Activated T-helper 17 cell treated with anti-CD3 and anti-CD28 coated beads, Interleukin-2, amount 50 U/mL, for 72 hours (primary cell): Measurements from ENCODE around the gene AKR7A3. TPM values are rescaled to one million over a fixed set of nuclear protein-coding genes. Genes with fewer than 3 reads are reported as not detected.
"Not testable (repeated sequence)": the region's sequence is repeated elsewhere in the genome, so short reads cannot be mapped to it uniquely, and the experiment has no call there.

Experiments used
- ATAC-seq: fragments of 150-1000 bp; cut with Tn5 transposase; replicated peaks from 2 replicates; pipeline ENCODE4 v1.10.0; 2021; ENCODE audit warnings: mild to moderate bottlenecking, moderate library complexity
- H3K27ac Mint-ChIP-seq: one replicate; pipeline ENCODE4 v1.8.0; 2022; ENCODE audit warnings: mixed read lengths
- H3K27me3 Mint-ChIP-seq: one replicate; pipeline ENCODE4 v1.8.0; 2022; ENCODE audit warnings: mixed read lengths
- H3K36me3 Mint-ChIP-seq: one replicate; pipeline ENCODE4 v1.8.0; 2022; ENCODE audit warnings: low read depth, mild to moderate bottlenecking, mixed read lengths
- H3K4me1 Mint-ChIP-seq: one replicate; pipeline ENCODE4 v1.8.0; 2022; ENCODE audit warnings: mixed read lengths
- H3K4me3 Mint-ChIP-seq: one replicate; pipeline ENCODE4 v1.8.0; 2022; ENCODE audit warnings: mild to moderate bottlenecking, mixed read lengths
- H3K9me3 Mint-ChIP-seq: one replicate; pipeline ENCODE4 v1.8.0; 2022; ENCODE audit warnings: mixed read lengths
- total RNA-seq, 2 donors: library from RNA; stranded (reverse); gene quantifications; one replicate each; pipeline ENCODE4 v1.2.3, GENCODE V29; 2022

Gene AKR7A3
- total RNA-seq, 2 donors from 2014 or later = 0.71 to 1.6 TPM

DNA sequence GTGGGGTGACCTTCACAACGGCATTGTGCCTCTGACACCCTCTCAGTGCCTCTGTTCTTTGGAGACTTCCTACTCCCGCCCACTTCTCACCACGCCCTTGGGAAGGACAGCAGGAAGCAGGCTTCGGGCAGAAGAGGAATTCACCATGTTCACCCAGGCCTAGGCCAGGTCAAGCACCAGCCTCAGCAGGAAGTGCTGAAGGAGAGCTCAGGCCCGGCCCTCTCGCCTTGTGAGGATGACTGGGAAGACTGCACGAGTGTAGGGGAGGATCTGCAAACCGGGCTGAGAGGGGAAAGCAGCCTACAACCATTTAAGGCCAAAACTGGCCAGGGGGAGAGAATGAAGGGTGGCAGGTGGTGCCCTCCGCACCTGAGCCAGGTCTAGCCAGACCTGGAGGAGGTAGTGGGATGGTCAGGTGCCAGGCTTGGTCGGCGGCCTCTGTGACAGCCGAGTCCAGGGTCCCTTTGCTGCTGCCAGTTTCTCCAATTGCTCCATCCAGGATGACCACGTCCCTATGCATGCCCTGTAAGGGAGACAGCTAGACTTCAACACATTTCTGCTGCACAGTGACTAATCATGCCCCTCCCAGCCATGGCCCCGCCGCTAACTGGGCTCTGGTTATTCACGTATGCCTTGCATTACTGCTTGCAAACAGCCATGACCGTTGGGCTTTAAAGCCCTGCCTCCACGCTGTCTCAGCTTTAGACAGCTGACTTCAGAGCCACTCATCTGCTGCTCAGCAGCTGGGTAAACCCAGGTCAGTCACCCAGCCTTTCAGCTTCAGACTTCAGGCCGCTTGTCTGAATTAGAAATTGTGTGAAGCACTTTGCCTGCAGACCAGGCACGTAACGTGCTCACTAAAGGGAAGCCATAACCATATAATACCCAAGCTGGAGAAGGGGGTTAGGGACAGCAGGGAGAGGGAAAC lies 28.1 kb downstream of the AKR7A3 start:
- Mint-ChIP-seq H3K9me3 (no peaks in the 10 kb centered on the region), H3K27ac (peak overlapping the region; percentile 10), H3K4me3 (no peak overlapping the region), H3K36me3 (peaks cover 60% of the 10 kb centered on the region), H3K4me1 (peaks cover 19% of the 10 kb centered on the region), H3K27me3 (no peaks in the 10 kb centered on the region)
- no peak for ATAC-seq

- H3K36me3 Mint-ChIP-seq = peaks cover 81% of the 10 kb centered on the region
- H3K9me3 Mint-ChIP-seq = no peaks in the 10 kb centered on the region
- H3K4me1 Mint-ChIP-seq = peaks cover 24% of the 10 kb centered on the region
- no peak for ATAC-seq
- no peaks in the 10 kb centered on the region for H3K27me3 Mint-ChIP-seq
- H3K4me3 Mint-ChIP-seq = peak overlapping the region; percentile 96
- H3K27ac Mint-ChIP-seq = peak overlapping the region; percentile 94
These were observed 30.2 kb downstream of the AKR7A3 start for GRCh38 chr1:19258353-19258752.

DNA sequence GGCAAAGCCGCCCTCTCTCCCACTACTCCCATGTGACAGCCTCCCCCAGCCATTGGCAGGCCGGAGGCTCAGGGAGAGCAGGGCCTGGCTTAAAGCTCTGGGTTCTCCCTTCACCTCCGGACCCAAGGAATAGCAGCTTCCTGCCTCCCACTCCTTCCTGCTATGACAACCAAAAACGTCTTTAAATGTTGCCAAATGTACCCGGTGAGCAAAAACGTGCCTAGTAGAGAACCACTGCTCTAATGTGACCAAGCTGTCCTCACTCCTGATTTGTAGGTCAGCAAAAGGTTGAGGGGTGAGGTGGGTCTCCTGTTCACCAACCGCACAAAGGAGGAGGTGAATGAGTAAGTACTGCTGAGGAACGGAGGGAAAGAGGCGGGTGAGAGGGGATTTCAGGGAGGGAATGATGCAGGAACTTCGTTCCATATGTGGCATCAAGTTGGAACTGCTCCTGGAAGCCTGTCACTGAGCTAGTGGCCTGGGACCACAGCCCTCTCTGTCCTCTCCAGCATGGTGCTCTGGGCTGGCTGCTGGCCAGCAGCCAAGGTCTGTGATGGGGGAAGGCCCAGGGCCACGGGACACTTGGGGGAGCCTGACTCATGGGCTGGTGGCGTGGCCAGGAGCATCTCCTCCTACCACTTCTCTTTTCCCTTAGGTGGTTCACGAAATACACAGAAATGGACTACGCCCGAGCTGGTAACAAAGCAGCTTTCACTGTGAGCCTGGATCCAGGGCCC lies 31.2 kb downstream of the AKR7A3 start:
- H3K27ac Mint-ChIP-seq = peak overlapping the region; percentile 94
- peak; percentile 89 for ATAC-seq
- peaks cover 30% of the 10 kb centered on the region for H3K4me1 Mint-ChIP-seq
- H3K9me3 Mint-ChIP-seq = no peaks in the 10 kb centered on the region
- peak overlapping the region; percentile 96 for H3K4me3 Mint-ChIP-seq
- peaks cover 91% of the 10 kb centered on the region for H3K36me3 Mint-ChIP-seq
- no peaks in the 10 kb centered on the region for H3K27me3 Mint-ChIP-seq

DNA sequence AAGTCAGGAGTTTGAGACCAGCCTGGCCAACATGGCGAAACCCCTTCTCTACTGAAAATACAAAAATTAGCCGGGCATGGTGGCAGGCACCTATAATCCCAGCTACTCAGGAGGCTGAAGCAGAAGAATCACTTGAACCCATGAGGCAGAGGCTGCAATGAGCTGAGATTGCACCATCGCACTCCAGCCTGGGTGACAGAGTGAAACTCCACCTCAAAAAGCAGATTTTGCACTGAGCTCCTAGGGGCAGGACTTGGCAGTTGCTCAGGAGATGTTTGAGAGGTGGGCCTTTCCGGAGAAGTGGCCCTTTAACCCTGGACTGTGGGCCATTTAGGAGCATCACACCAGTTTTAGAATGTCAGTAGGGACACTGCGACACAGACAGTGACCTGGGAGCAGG lies 32.3 kb downstream of the AKR7A3 start:
- Mint-ChIP-seq H3K4me3 (peak overlapping the region; percentile 96), H3K27ac (peak overlapping the region; percentile 94), H3K36me3 (peaks cover 99% of the 10 kb centered on the region), H3K4me1 (peaks cover 30% of the 10 kb centered on the region)
- H3K9me3 Mint-ChIP-seq, H3K27me3 Mint-ChIP-seq, ATAC-seq: not testable (repeated sequence)

- Mint-ChIP-seq H3K9me3 (no peaks in the 10 kb centered on the region), H3K4me3 (peak overlapping the region; percentile 96), H3K4me1 (peaks cover 36% of the 10 kb centered on the region), H3K36me3 (peaks cover 99% of the 10 kb centered on the region), H3K27ac (peak overlapping the region; percentile 97), H3K27me3 (no peaks in the 10 kb centered on the region)
- ATAC-seq = no peak
These were observed 33.3 kb downstream of the AKR7A3 start for GRCh38 chr1:19255288-19255687.

DNA sequence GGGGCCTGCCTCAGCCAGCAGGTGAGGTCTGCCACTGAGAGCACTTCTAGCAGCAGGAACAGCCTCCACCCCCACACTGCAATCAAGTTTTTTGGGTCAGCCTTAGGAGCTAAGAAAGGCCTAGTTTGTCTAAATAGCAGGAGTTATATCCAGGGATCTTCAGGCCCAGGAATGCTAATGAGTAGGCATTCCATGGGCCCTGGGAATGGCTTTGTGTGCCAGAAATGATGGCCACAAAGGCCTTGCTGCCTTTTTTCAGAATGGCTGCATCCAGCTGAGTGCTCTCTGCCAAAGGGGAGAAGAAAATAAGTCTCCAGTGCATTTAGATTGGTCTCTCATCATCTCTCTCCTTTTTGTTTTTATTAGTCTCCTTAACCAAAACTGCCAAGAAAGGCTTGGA lies 34.2 kb downstream of the AKR7A3 start:
- H3K9me3 Mint-ChIP-seq = no peaks in the 10 kb centered on the region
- H3K4me1 Mint-ChIP-seq = peaks cover 38% of the 10 kb centered on the region
- H3K36me3 Mint-ChIP-seq = peaks cover 94% of the 10 kb centered on the region
- peak overlapping the region; percentile 96 for H3K4me3 Mint-ChIP-seq
- no peaks in the 10 kb centered on the region for H3K27me3 Mint-ChIP-seq
- ATAC-seq = no peak
- H3K27ac Mint-ChIP-seq = peak overlapping the region; percentile 97

GRCh38 chr1:19251305-19252196 lies 37.0 kb downstream of the AKR7A3 start, which contains the start of the genes EMC1 and MRTO4:
Gene EMC1, minus strand, starts transcription at chr1:19251524. Its CDS starts 15 bp downstream, at chr1:19251509.
Gene MRTO4, plus strand, starts transcription at chr1:19251805. Its CDS starts 31 bp downstream, at chr1:19251836.
- Mint-ChIP-seq H3K36me3 (peaks cover 80% of the 10 kb centered on the region), H3K27ac (peak within 1 kb of the TSS; percentile 97), H3K4me1 (peaks cover 25% of the 10 kb centered on the region), H3K4me3 (peak within 1 kb of the TSS; percentile 96), H3K27me3 (no peaks in the 10 kb centered on the region), H3K9me3 (no peaks in the 10 kb centered on the region)
- ATAC-seq = peak; percentile 85

GRCh38 chr1:19250629-19251304 lies 37.8 kb downstream of the AKR7A3 start:
- ATAC-seq = no peak
- Mint-ChIP-seq H3K27me3 (no peaks in the 10 kb centered on the region), H3K4me1 (peaks cover 22% of the 10 kb centered on the region), H3K27ac (peak overlapping the region; percentile 97), H3K4me3 (peak overlapping the region; percentile 96), H3K9me3 (no peaks in the 10 kb centered on the region), H3K36me3 (peaks cover 72% of the 10 kb centered on the region)

DNA sequence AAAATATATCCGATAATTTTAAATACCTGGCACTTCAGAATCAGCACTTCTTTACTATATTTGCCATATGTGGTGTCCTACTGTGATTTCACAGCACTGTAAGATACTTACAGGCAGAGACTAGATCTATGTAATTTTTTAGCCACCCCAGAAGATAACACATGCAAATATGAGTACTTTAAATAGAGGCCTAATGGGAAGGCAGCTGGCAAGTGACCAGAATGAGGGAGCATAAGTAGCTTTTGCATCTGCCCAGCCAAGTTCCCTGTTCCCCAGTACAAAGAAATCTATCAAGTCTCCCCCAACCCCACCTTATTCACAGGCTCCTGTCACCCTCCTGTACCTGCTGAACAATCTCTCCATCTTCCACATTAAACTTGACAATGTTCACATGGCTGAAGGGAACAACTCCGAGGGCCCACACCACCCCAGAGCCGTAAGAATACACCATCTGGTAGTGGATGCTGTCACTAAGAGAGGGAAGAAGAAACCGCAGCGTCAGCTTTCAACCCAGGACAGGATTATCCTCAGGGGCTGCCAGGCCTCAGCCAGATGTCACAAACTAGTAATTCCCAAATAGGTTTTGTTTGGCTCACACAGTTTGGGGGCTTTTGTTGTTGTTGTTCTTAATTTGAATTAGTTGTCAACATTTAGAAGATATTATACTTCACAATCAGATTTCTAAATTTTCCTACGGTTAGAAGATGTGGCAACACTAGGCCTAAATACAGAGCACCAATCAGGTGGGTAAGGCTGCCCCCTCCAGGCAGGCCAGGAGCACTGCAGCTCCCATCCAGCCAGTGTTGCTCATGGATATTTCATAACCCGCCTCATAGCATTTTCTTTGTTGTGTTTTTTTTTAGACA lies 47.7 kb downstream of the AKR7A3 start:
- H3K27ac Mint-ChIP-seq = peak overlapping the region; percentile 47
- H3K27me3 Mint-ChIP-seq = no peaks in the 10 kb centered on the region
- peak; percentile 91 for ATAC-seq
- H3K4me3 Mint-ChIP-seq = no peak overlapping the region
- H3K9me3 Mint-ChIP-seq = no peaks in the 10 kb centered on the region
- H3K4me1 Mint-ChIP-seq = no peaks in the 10 kb centered on the region
- peaks cover 95% of the 10 kb centered on the region for H3K36me3 Mint-ChIP-seq

DNA sequence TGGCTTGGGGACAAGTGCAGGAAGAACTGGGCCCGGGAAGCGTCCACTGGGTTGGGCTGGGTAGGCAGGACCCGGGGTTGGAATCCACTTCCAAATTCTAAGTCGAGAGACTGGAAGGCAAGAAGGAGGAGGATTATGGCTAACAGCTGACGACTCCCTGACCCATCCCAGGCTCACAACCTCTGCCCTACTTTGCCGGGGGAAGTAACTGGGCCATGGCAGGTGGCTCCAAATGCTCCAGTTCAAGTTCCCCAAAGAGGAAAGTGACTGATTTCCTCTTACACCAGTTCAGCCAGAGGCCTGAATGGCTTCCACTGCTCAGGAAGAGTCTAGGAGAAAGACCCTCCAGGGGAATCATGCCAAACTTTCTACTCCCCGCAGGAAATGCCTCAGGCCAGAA lies 48.7 kb downstream of the AKR7A3 start:
- Mint-ChIP-seq H3K4me1 (no peaks in the 10 kb centered on the region), H3K27me3 (no peaks in the 10 kb centered on the region), H3K27ac (peak overlapping the region; percentile 47), H3K4me3 (no peak overlapping the region), H3K36me3 (peaks cover 100% of the 10 kb centered on the region), H3K9me3 (no peaks in the 10 kb centered on the region)
- ATAC-seq = no peak

- Mint-ChIP-seq H3K36me3 (peaks cover 100% of the 10 kb centered on the region), H3K27me3 (no peaks in the 10 kb centered on the region), H3K9me3 (no peaks in the 10 kb centered on the region), H3K4me3 (no peak overlapping the region), H3K4me1 (no peaks in the 10 kb centered on the region), H3K27ac (no peak overlapping the region)
- no peak for ATAC-seq
These were observed 54.3 kb downstream of the AKR7A3 start for GRCh38 chr1:19234224-19234623.
